Panc1 (cell line): Measurements from ENCODE around the gene EIF3J.

Experiments used
- CTCF ChIP-seq: fragments of 450-650 bp; IDR thresholded peaks from 2 replicates; pipeline ENCODE4 v1.5.1; 2017; ENCODE audit warnings: mild to moderate bottlenecking
- POLR2AphosphoS5 ChIP-seq: IDR thresholded peaks from 2 replicates; pipeline ENCODE4 v1.6.1; 2012; ENCODE audit warnings: mild to moderate bottlenecking, low read depth, low read length, moderate library complexity
- REST ChIP-seq, 2 experiments: IDR thresholded peaks; 2 replicates each; pipeline ENCODE4 v1.6.1; 2011 to 2012; ENCODE audit warnings: low read depth in 2 of 2, control low read depth in 1 of 2, low read length in 1 of 2, mild to moderate bottlenecking in 1 of 2, moderate library complexity in 1 of 2; ENCODE audit not compliant: insufficient read depth in 1 of 2
- SIN3A ChIP-seq: IDR thresholded peaks from 2 replicates; pipeline ENCODE4 v1.6.1; 2012; ENCODE audit warnings: low read depth, mild to moderate bottlenecking, low read length, moderate library complexity, borderline replicate concordance; ENCODE audit not compliant: insufficient read depth
- TCF7L2 ChIP-seq: IDR thresholded peaks from 2 replicates; pipeline ENCODE4 v1.6.1; 2011; ENCODE audit warnings: mild to moderate bottlenecking, low read depth, low read length, inconsistent platforms

GRCh38 chr15:44495562-44495961 is 41.4 kb upstream of the EIF3J start:
- no peak for TF ChIP-seq REST (IDR thresholded peaks at IDR 0.05; ENCODE audit: insufficient read depth in 1 of 2, low read depth in 2 of 2, low read length in 1 of 2)
- no peak for TF ChIP-seq CTCF
- no peak for TF ChIP-seq TCF7L2
- no peak for TF ChIP-seq POLR2AphosphoS5
- no peak for TF ChIP-seq SIN3A
